H1 (cell line): Measurements from ENCODE around the gene PDXDC1.
"Not testable (repeated sequence)": the region's sequence is repeated elsewhere in the genome, so short reads cannot be mapped to it uniquely, and the experiment has no call there.

ENCODE experiments used
- CTCF ChIP-seq, 3 experiments: IDR thresholded peaks; 1 replicate in 2 of 3; 2 replicates in 1 of 3; pipeline versions ENCODE4 v1.5.1 to v1.6.1; 2011; ENCODE audit warnings: low read length in 3 of 3, mild to moderate bottlenecking in 3 of 3, inconsistent platforms in 2 of 3, low read depth in 1 of 3, moderate library complexity in 1 of 3; ENCODE audit not compliant: insufficient read depth in 1 of 3; ENCODE audit errors: control extremely low read depth in 1 of 3
- EZH2 ChIP-seq: fragments of 200-600 bp; sonication (generic); IDR thresholded peaks from 2 replicates; pipeline ENCODE4 v1.7.1; 2012; ENCODE audit warnings: low read depth, mild to moderate bottlenecking, moderate library complexity, low read length, inconsistent platforms; ENCODE audit not compliant: severe bottlenecking
- MAFK ChIP-seq: IDR thresholded peaks from 2 replicates; pipeline ENCODE4 v1.6.1; 2012; ENCODE audit warnings: low read depth, mild to moderate bottlenecking, improper control_type of control experiment, low read length
- POLR2A ChIP-seq, 2 experiments: IDR thresholded peaks; 1 replicate in 1 of 2; 2 replicates in 1 of 2; pipeline ENCODE4 v1.6.1; 2011; ENCODE audit warnings: low read depth in 2 of 2, low read length in 2 of 2, mild to moderate bottlenecking in 2 of 2; ENCODE audit errors: control extremely low read depth in 1 of 2
- POLR2AphosphoS5 ChIP-seq: IDR thresholded peaks from 2 replicates; pipeline ENCODE4 v1.6.1; 2011; ENCODE audit warnings: low read depth, low read length
- RFX5 ChIP-seq: IDR thresholded peaks from 2 replicates; pipeline ENCODE4 v1.6.1; 2011; ENCODE audit warnings: low read depth, low read length, improper control_type of control experiment, borderline replicate concordance
- TAF1 ChIP-seq: IDR thresholded peaks from 2 replicates; pipeline ENCODE4 v1.6.1; 2011; ENCODE audit warnings: mild to moderate bottlenecking, low read depth, low read length
- TEAD4 ChIP-seq: IDR thresholded peaks from 2 replicates; pipeline ENCODE4 v1.6.1; 2012; ENCODE audit warnings: low read depth, low read length, inconsistent platforms, mixed read lengths
- TF ChIP-seq, protein P1 (sequence below): IDR thresholded peaks from 2 replicates; pipeline ENCODE4 v1.6.1; 2011; ENCODE audit warnings: low read depth, mild to moderate bottlenecking, low read length; ENCODE audit not compliant: insufficient read depth

- TF ChIP-seq POLR2AphosphoS5; MAFK; TEAD4; POLR2A (IDR thresholded peaks at IDR 0.05; ENCODE audit: control extremely low read depth in 1 of 2, low read depth in 2 of 2, low read length in 2 of 2); CTCF (IDR thresholded peaks at IDR 0.05; ENCODE audit: control extremely low read depth in 1 of 3, insufficient read depth in 1 of 3, low read depth in 1 of 3, low read length in 3 of 3); RFX5; EZH2; TAF1: not testable (repeated sequence)
- TF ChIP-seq, protein P1, sequence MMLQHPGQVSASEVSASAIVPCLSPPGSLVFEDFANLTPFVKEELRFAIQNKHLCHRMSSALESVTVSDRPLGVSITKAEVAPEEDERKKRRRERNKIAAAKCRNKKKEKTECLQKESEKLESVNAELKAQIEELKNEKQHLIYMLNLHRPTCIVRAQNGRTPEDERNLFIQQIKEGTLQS, result not testable (repeated sequence)
Measured at GRCh38 chr16:14982521-14982920, 7.7 kb downstream of the PDXDC1 start.
